HG03175 (cell line): Measurements from ENCODE around the gene FGF12.
A peak's percentile ranks its signal among the peaks of the same experiment; 100 is the strongest.

ENCODE experiments used
- ATAC-seq: cut with Tn5 transposase; IDR thresholded peaks from one replicate; pipeline ENCODE4 v1.9.1; 2021; ENCODE audit warnings: mild to moderate bottlenecking, moderate library complexity; ENCODE audit not compliant: unreplicated experiment

The FGF12 gene

DNA sequence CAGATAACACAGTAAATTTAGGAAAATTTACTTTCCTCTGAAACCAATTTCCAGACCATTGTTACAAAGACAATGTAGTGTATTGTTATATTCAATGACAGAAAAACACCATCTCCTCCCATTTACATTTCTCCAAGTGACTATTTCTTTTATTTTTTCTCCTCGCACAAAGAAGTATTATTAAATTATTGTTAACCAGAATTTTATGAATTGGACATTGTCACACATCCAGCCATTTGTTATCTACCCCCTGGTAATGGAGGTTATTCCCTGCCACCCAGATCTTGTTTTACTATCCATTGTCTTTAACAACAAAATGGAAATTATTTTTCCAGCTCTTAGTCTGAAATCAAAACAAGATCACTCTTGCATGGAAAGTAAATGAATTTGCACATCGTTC, 511.3 kb downstream of the FGF12 start:
- no peak for ATAC-seq

DNA sequence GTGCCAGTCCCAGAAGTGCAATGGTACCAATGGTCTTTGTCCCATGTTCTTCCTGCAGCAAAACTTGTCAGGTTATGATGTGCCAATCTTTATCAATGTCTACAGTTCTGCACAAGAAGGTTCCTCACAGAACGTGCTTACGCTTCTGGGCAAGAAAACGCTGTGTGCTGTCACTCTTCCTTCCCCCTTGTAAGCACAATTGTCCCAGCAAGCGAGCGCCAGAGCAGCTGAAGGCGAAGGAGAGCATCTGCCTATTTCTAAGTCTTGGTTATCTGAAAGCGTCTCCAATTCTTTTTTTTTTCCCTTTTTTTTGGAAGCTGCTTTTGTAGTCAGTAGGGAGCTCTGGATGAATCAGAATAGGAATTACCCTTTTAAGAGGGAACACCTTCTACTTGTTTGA, 514.4 kb downstream of the FGF12 start:
- ATAC-seq, result no peak

DNA sequence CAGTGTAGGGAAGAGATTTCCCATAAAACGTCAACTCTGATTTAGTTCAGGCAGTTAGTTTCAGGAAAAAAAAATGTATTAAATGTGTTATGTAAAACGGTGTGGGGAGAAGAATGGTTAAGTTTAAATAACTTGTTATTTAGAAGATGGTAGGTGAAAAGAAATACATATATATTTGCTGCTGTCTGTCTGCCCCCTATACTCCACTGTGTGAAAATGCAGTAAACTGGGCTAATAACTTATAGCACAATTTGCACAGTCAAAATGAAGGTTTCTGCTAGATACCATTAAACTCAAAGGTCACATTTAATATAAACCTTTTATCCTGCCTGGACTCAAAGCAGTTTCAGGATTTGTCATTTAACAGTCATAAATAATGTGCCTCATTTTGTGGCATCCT, 515.0 kb downstream of the FGF12 start:
- ATAC-seq, result peak; percentile 45

DNA sequence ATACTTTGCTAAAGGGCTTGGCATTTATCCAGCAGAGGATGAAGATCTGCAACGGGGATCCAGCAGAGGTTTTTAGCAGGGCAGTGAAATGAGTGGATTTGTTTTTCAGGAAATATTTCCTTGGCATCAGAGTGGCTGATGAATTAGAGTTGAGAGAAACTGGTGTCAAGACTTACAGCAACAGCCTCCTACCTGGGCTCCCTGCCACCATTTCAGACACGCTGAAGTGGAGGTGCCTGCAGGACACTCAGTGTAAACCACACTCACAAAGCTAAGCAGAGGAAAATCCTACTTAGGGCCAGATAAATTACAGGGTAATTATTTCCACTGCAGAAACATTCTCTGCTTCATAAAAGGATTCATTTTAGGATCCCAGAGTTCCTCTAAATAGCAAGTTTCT, 519.7 kb downstream of the FGF12 start:
- ATAC-seq, result no peak

DNA sequence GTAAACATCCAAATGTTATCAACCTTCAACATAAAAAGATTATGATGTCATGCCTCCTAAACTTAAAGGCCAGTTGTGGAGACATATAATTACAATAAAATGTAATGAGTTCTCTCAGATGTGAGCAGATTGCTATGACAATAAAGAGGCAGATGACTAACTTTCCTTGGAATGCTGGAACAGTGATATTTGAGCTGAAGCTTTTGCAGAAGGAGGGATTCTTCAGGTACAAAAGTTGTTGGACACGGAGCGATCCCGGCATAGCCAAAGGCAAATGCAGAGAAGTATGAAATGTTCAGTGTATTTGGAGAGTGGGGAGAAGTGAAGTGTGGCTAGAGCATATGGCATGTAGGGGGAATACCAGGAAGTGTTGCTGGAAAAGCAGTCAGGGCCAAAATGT, 520.1 kb downstream of the FGF12 start:
- no peak for ATAC-seq

DNA sequence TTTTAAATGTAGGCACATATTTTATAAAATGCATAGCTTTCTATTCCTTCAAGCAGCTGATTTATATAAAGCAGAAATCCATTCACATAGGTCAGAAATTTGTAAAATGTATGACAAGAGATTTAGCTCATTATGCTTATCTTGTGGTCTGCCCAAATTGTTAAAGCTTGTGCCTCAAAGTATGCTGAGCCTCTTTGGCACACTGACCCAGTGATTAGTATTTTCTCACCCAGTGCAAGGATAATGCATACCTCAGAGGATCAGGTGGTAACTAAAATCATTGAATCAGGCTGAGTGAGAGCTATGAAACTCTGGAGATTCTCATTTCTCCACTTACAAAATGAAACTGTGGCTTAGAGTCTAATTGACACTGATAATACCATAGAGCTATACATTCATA, 533.3 kb downstream of the FGF12 start:
- no peak for ATAC-seq

DNA sequence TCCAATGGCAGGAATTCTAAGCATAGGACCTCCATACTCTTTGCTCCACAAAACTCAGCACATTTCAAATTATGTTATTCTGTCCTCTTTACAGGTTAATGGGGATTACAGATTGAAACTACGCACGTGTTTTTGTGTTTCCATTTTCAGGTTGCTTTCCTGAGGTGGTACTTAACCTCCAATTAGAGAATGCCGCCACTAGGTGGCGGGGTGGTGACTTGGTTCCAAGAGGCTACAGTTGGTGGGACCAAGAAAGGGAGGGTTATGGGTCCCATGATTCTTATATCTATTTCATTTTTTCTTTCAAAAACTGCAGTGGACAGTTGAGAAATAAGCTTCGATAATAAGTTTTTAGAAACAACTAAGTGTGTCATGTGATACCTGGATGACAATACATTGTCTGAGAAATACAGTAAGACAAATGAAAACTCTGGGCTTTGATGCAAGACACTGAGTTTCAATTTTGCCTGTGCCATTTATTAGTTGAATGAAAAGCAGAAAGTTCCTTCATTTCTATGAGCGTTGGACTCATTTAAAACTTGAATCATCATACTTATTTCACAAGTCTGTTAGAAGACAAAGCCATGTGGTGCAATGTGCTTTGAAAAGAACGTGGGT, 539.0 kb downstream of the FGF12 start:
- ATAC-seq, result peak; percentile 96

DNA sequence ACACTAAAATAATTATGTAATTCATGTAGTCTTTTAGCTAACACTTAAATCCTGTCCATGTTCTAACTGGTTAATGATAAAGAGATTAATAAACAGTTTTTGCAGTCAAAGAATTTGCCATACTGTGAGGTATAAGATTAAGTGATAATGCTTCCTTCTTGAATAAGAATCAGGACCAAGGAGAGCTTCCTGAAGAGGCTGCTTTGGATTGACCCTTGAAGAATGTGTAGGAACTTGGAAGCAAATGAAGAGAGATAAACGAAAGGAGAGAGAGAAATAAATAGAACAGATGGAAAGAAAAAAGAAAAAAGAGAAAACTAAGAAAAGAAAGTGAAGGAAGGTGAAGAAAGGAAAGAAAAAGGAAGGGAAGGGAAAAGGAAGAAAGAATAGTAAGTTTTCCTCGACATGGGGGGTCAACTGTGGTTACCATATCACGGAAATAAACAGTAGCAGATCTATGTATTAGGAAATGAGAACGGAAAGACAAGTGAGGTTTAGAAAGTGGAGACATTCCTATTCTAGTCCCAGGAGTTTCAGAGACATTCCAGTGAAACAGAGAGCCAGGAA, 539.8 kb downstream of the FGF12 start:
- no peak for ATAC-seq

DNA sequence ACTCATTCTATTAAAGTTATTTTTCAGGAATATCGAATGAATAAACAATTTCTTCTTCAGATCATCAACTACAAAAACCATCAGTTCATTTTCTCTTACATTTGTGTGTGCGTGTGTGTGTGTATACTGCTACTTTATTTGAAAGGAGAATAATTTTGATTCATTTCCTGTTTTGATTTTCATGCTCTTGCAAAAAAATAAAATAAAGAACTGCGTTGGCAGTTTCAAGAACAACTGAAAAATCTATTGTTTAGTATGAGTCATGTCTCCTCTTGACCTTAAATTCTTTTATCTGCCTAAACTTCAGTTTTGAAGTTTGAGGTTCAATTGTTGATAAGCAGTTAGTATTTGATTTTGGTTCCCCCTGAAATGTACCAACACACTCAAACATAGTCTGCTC, 540.8 kb downstream of the FGF12 start:
- ATAC-seq, result no peak

DNA sequence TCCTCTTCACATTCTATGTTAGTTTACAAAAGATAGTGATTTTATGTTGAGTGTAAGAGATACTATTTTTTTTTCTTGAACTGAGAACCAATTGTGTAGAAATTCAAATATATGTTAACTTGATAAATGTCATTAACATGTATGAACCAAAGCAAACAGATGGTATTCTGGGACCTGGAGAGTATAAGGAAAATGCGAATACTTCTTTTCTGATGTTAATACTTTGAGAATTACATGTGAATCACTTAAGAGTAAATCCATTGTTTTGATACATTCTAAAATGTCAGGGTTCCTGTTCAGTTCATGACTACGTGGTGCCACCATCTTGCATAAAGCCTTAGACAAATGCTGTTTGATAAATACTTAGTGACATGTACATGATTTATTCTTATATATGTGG, 541.3 kb downstream of the FGF12 start:
- ATAC-seq, result no peak

DNA sequence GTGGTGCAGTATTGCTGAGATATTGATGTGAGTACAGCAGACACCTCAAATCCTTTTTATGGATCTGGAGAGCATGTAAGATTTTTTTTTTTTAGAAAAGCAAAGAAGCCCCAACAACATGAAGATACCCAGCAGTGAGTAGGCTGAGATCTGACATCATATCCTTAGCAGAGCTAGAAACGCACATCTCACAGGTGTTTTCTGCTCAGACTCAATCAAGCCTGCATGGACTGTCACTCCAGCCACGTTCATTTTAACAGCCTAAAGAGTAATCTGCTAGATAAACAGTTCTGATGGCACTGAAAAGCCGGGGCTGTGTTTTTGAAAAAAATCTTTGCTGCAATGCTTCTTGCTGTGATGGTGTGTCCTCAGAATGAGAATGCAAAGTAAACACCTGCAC, 544.2 kb downstream of the FGF12 start:
- no peak for ATAC-seq

DNA sequence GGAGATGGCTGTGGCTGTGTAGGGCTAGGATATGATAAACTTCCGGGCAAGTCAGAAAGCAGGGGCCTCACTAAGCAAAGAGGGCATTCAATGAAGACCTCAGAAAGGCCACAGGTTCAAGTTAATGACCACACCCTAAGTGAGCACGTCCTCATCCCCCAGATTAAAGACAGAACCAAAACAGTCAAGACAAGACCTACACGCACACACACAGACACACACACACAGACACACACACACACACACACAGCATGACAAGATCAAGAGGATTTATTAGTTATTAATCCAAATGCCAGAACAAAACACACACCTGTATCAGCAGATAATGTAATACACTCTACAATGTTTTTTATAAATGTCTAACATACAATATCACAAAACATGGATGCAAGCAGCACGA, 546.2 kb downstream of the FGF12 start:
- no peak for ATAC-seq

DNA sequence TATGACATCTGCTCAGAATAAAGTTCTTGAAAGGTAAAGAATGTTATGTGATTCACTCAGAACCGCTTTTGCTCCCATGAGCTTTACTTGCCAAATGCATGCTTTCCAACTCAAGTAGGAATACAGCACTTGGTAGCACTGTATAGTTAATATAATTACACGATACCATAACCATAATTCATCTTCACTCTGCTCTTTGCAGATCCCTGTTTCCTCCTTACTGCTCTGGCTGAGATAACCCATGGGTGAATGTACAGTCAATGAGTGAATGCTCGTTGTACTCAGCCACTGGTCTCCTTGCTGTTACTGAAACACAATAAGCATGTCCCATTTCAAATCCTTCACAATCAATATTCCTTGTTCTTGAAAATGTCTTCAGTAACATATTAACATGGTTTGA, 550.0 kb downstream of the FGF12 start:
- ATAC-seq, result no peak

DNA sequence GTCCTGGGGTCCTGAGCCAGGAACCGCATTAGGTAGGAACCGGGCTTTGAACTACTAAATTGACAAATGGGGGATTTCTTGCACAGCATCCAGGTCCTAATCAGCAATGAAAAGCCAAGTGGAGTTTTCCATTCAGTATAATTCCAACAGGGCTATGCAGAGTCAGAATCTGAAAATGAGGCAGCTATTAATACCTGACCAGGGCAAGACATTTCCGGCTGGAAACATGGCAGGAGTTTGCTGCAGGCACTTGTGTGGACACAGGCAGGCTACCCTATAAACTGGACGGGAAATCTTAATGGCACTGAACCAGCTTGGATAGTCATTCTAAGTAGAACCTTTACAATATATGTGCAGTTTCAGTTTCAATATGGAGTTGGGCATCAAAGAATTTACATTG, 553.1 kb downstream of the FGF12 start:
- ATAC-seq, result no peak

DNA sequence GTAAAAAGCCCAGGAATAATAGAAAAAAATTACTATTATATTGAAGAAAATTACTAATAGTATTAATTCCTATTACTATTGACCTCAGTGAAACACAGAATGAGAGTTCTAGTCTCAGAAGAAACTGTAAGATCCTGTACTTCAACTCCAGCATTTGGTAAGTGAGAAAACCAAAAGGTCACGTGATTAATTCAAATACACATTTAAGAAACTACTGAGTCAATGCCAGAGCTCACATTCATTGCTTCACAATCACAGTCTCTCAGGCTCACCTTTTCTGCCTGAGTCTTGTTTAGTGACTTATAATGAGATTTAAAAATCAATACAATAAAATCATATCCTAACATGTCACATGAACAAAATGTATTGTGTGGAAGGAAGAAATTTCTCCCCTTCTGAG, 556.1 kb downstream of the FGF12 start:
- no peak for ATAC-seq

DNA sequence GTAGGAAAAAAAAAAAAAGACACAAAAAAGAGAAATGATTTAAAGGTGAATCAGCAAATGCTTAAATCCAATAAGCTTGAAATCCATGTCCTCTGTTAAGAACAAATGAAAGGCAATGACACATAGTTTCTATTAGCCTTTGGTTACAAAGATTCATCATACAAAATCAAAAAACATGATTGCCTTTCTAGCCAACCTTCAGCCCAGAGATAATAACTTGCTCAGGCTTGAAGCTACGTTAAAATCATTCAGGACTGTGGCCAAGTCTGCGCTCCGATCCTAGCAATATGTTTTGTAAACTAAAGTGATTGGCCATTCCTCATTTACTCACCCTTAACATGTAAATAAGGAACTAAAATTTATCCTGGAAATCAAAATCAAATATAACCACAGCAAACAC, 556.7 kb downstream of the FGF12 start:
- no peak for ATAC-seq

DNA sequence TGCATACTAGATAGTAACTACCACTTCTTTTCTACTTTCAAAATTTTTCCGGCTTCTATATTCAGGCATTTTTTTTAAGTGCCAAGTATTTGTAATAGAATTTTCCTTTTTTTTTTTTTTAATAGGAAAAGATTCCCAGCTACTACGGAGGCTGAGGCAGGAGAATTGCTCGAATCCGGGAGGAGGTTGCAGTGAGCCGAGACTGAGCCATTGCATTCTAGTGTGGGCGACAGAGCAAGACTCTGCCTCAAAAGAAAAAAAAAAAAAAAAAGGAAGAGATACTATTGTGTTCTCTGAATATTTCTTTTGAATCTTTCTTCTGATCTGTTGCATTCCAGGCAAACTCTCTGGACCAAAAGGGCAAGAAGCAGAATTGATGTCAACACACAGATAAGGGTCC, 557.3 kb downstream of the FGF12 start:
- ATAC-seq, result no peak

DNA sequence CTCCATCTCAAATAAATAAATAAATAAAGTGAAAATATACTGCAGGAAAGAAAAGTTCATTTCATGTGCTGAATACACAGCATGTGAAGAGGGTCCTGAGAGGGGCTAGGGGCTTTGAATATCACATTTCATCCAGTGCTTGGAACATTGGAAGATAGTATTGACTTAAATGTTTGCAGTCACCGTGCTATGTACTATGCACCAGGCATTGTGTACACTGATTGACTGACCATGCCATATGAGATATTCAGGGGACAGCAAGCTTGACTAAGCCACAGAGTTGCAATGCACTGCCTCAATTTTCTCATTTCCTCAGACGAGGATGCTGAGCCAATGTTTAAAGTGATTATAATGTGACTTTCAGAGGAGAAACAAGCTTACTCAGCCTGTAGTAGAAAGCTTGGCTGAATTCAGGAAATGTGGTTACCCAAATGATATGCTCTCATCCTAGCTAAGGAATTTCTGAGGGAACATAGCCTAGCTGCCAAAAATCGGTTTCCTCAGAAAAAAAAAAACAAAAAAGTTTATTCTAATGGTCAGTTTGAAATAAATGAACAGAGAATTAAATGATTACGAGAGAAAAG, 557.9 kb downstream of the FGF12 start:
- no peak for ATAC-seq

DNA sequence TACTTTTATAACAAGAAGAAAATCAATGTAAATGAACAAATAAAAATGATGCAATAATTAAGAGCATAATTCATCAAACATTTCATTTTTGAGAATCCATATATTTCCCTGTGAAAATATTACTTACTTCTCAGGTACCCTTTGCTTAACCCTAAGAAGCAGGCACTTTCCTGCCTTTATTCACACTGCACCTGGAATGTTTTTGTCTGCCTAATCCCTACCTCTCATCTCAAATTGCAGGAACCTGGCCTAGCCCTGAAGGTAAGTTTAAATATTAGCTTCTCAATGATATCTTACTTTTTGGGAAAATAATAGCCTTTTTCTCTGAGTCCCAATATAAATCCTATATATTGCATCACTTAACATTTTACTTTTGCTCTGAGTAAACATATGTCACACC, 559.1 kb downstream of the FGF12 start:
- ATAC-seq, result no peak

DNA sequence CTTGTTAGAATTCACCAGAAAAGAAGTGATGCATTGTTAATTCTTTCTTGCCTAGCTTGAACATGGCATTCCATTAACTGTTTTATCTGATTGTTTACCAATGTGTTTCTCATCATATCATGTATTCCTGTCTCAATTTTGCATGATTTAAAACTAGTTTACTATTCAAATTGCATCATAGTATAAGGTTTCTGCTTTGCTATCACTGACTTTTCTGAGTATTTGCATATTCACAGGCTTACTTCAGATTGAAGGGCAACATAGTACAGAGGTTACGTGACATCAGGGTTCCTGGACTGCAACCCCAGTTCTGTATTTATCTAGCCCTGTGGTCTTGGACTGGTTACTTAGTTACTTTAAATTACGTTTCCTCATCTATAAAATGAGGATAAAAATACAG, 561.8 kb downstream of the FGF12 start:
- no peak for ATAC-seq

DNA sequence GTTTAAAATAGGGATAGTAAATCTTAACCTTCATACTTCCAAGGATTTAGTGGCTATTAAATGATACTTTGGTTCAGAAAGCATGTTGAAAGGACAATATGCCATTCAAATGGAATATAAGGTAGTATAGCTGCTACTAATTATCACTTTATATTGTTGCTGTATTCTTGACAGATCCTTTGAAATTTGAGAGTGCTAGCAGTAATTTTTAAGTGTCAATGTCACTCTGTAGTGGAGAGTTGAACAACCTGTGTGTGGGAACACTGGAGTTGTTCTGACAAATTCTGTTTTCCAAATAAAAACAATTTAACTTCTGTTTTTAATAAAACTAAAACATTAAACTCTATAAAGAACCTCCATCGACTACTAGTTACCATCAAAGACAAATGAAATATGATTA, 565.7 kb downstream of the FGF12 start:
- no peak for ATAC-seq

DNA sequence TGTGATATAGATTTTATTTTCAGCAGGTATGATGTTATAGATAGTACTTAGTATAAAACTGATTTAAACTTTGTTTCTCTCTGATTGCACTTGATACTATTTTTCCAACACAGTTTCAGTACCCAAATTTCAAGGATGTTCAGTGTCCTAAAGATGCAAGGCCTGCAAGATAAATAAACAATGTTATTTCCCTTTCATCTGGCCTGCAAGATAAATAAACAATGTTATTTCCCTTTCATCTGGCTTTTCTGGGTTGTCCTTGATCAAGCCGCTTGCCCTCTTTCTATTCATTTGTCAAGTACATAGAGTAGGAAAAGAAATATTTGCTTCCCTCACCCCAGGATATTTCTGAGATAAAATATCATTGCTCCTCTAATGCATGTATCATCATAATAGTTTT, 571.0 kb downstream of the FGF12 start:
- ATAC-seq, result no peak

DNA sequence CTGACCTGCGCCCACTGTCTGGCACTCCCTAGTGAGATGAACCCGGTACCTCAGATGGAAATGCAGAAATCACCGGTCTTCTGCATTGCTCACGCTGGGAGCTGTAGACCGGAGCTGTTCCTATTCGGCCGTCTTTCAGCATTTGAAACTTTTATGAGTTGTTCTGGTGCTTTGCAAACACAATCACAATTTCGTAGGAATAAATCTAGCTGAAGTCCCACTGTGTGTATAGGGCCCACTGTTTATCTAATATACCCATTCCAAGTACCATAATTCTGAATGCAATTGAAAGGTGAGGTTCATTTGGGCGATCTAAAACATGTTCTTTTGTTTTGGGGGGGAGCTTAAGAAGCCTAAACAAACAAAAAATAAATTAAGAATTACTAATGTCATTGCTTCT, 572.1 kb downstream of the FGF12 start:
- no peak for ATAC-seq
